Duodenal mucosa (tissue), 2 donors: ENCODE results near the gene MEF2C.
"Not testable (repeated sequence)": the region's sequence is repeated elsewhere in the genome, so short reads cannot be mapped to it uniquely, and the experiment has no call there.

Source experiments
- H3K27ac ChIP-seq: one replicate; pipeline ENCODE4 v1.7.0; 2013; ENCODE audit warnings: low read depth, low read length
- H3K27me3 ChIP-seq, 2 donors: one replicate each; pipeline ENCODE4 v1.7.0; 2013; ENCODE audit warnings: low read length in 2 of 2, control low read depth in 1 of 2; ENCODE audit not compliant: insufficient read depth in 2 of 2, control insufficient read depth in 1 of 2
- H3K36me3 ChIP-seq, 2 donors: one replicate each; pipeline ENCODE4 v1.7.0; 2013; ENCODE audit warnings: low read length in 2 of 2, control low read depth in 1 of 2; ENCODE audit not compliant: insufficient read depth in 2 of 2, control insufficient read depth in 1 of 2
- H3K4me1 ChIP-seq, 2 donors: one replicate each; pipeline ENCODE4 v1.7.0; 2013; ENCODE audit warnings: low read length in 2 of 2, control low read depth in 1 of 2; ENCODE audit not compliant: insufficient read depth in 2 of 2, control insufficient read depth in 1 of 2
- H3K4me3 ChIP-seq, 2 donors: one replicate each; pipeline ENCODE4 v1.7.0; 2013; ENCODE audit warnings: low read length in 2 of 2, low read depth in 1 of 2
- H3K9ac ChIP-seq, 2 donors: one replicate each; pipeline ENCODE4 v1.7.0; 2013; ENCODE audit warnings: low read length in 2 of 2, low read depth in 1 of 2
- H3K9me3 ChIP-seq, 2 donors: one replicate each; pipeline ENCODE4 v1.7.0; 2013; ENCODE audit warnings: low read length in 2 of 2, control low read depth in 1 of 2; ENCODE audit not compliant: control insufficient read depth in 1 of 2

MEF2C gene

GRCh38 chr5:88867638-88868037 is 15.3 kb downstream of the MEF2C start:
- Histone ChIP-seq H3K9ac (no peak overlapping the region), H3K9me3 (no peaks in the 10 kb centered on the region), H3K36me3 (no peaks in the 10 kb centered on the region), H3K4me1 (no peaks in the 10 kb centered on the region), H3K4me3 (no peak overlapping the region), H3K27me3 (no peaks in the 10 kb centered on the region), H3K27ac (no peak overlapping the region)

GRCh38 chr5:88863523-88863922 is 19.5 kb downstream of the MEF2C start:
- H3K27me3 ChIP-seq = no peaks in the 10 kb centered on the region
- no peak overlapping the region for H3K9ac ChIP-seq
- H3K4me1 ChIP-seq = no peaks in the 10 kb centered on the region
- no peak overlapping the region for H3K4me3 ChIP-seq
- no peaks in the 10 kb centered on the region for H3K9me3 ChIP-seq
- no peaks in the 10 kb centered on the region for H3K36me3 ChIP-seq
- no peak overlapping the region for H3K27ac ChIP-seq

GRCh38 chr5:88862547-88863175 is 20.3 kb downstream of the MEF2C start:
- H3K9ac ChIP-seq = no peak overlapping the region
- no peaks in the 10 kb centered on the region for H3K36me3 ChIP-seq
- no peaks in the 10 kb centered on the region for H3K27me3 ChIP-seq
- H3K4me3 ChIP-seq = no peak overlapping the region
- no peaks in the 10 kb centered on the region for H3K9me3 ChIP-seq
- no peak overlapping the region for H3K27ac ChIP-seq
- H3K4me1 ChIP-seq = no peaks in the 10 kb centered on the region

- Histone ChIP-seq H3K4me3 (no peak overlapping the region), H3K9ac (no peak overlapping the region), H3K36me3 (no peaks in the 10 kb centered on the region), H3K4me1 (no peaks in the 10 kb centered on the region), H3K9me3 (no peaks in the 10 kb centered on the region), H3K27ac (no peak overlapping the region), H3K27me3 (no peaks in the 10 kb centered on the region)
Observed at GRCh38 chr5:88861231-88861630, 21.8 kb downstream of the MEF2C start.

GRCh38 chr5:88860501-88860900 is 22.5 kb downstream of the MEF2C start:
- Histone ChIP-seq H3K27ac (no peak overlapping the region), H3K9me3 (no peaks in the 10 kb centered on the region), H3K9ac (no peak overlapping the region), H3K4me3 (no peak overlapping the region), H3K4me1 (no peaks in the 10 kb centered on the region), H3K36me3 (no peaks in the 10 kb centered on the region), H3K27me3 (no peaks in the 10 kb centered on the region)

- H3K36me3 ChIP-seq = no peaks in the 10 kb centered on the region
- H3K27me3 ChIP-seq = no peaks in the 10 kb centered on the region
- H3K4me3 ChIP-seq = no peak overlapping the region
- H3K9ac ChIP-seq = no peak overlapping the region
- no peak overlapping the region for H3K27ac ChIP-seq
- no peaks in the 10 kb centered on the region for H3K9me3 ChIP-seq
- no peaks in the 10 kb centered on the region for H3K4me1 ChIP-seq
Observed at GRCh38 chr5:88858392-88858791, 24.6 kb downstream of the MEF2C start.

GRCh38 chr5:88856381-88856780 is 26.6 kb downstream of the MEF2C start:
- H3K4me1 ChIP-seq, H3K9me3 ChIP-seq, H3K27me3 ChIP-seq, H3K27ac ChIP-seq, H3K36me3 ChIP-seq, H3K9ac ChIP-seq, H3K4me3 ChIP-seq: not testable (repeated sequence)

GRCh38 chr5:88854769-88855168 is 28.2 kb downstream of the MEF2C start:
- Histone ChIP-seq H3K4me3 (no peak overlapping the region), H3K36me3 (no peaks in the 10 kb centered on the region), H3K9me3 (no peaks in the 10 kb centered on the region), H3K4me1 (no peaks in the 10 kb centered on the region), H3K9ac (no peak overlapping the region), H3K27me3 (no peaks in the 10 kb centered on the region), H3K27ac (no peak overlapping the region)

- no peak overlapping the region for H3K4me3 ChIP-seq
- no peaks in the 10 kb centered on the region for H3K27me3 ChIP-seq
- H3K9me3 ChIP-seq = no peaks in the 10 kb centered on the region
- H3K4me1 ChIP-seq = no peaks in the 10 kb centered on the region
- H3K36me3 ChIP-seq = no peaks in the 10 kb centered on the region
- no peak overlapping the region for H3K9ac ChIP-seq
- no peak overlapping the region for H3K27ac ChIP-seq
Observed at GRCh38 chr5:88847420-88847819, 35.6 kb downstream of the MEF2C start.

GRCh38 chr5:88846434-88846833 is 36.5 kb downstream of the MEF2C start:
- no peaks in the 10 kb centered on the region for H3K9me3 ChIP-seq
- H3K27me3 ChIP-seq = no peaks in the 10 kb centered on the region
- H3K4me3 ChIP-seq = no peak overlapping the region
- no peak overlapping the region for H3K9ac ChIP-seq
- no peaks in the 10 kb centered on the region for H3K4me1 ChIP-seq
- no peak overlapping the region for H3K27ac ChIP-seq
- H3K36me3 ChIP-seq = no peaks in the 10 kb centered on the region
